Gastroesophageal sphincter (tissue), 4 donors: Measurements from ENCODE around the gene PDZD11. TPM values are rescaled to one million over a fixed set of nuclear protein-coding genes. Genes with fewer than 3 reads are reported as not detected.

ENCODE experiments used
- ATAC-seq: fragments of 150-250 bp; one replicate; pipeline ENCODE4 v1.9.1; 2016; ENCODE audit warnings: mild to moderate bottlenecking, moderate library complexity
- H3K27ac ChIP-seq, 4 donors: fragments of 200-600 bp; sonication (generic) in 3 of 4; 1 replicate in 3 of 4; 2 replicates in 1 of 4; pipeline ENCODE4 v1.5.1; 2016 to 2019
- H3K27me3 ChIP-seq: fragments of 200-600 bp; sonication (generic); one replicate; pipeline ENCODE4 v1.5.1; 2019
- H3K36me3 ChIP-seq, 2 donors: fragments of 200-600 bp; sonication (generic); one replicate each; pipeline ENCODE4 v1.5.1; 2019; ENCODE audit warnings: control low read depth in 1 of 2
- H3K4me1 ChIP-seq, 3 donors: fragments of 200-600 bp; sonication (generic); 1 replicate in 2 of 3; 2 replicates in 1 of 3; pipeline ENCODE4 v1.5.1; 2016 to 2019; ENCODE audit warnings: control low read depth in 2 of 3
- H3K4me3 ChIP-seq, 2 donors: fragments of 200-600 bp; sonication (generic); one replicate each; pipeline ENCODE4 v1.5.1; 2019; ENCODE audit warnings: mild to moderate bottlenecking in 1 of 2, moderate library complexity in 1 of 2
- H3K9me3 ChIP-seq, 3 donors: fragments of 200-600 bp; sonication (generic); one replicate each; pipeline ENCODE4 v1.5.1; 2017 to 2019; ENCODE audit warnings: control low read depth in 2 of 3
- CTCF ChIP-seq, 4 experiments: fragments of 200-600 bp in 2 of 4; fragments of 450-650 bp in 2 of 4; sonication (generic) in 1 of 4; IDR thresholded peaks; one replicate each; pipeline ENCODE4 v1.5.1; 2017 to 2019; ENCODE audit warnings: antibody characterized with exemption in 4 of 4, mild to moderate bottlenecking in 2 of 4, moderate library complexity in 2 of 4
- EP300 ChIP-seq: sonication (generic); formaldehyde crosslinking; IDR thresholded peaks from one replicate; pipeline ENCODE4 v1.6.1; 2017; ENCODE audit warnings: antibody characterized with exemption, mild to moderate bottlenecking
- POLR2A ChIP-seq, 2 donors: fragments of 450-650 bp; IDR thresholded peaks; one replicate each; pipeline ENCODE4 v1.6.1; 2017; ENCODE audit warnings: antibody characterized with exemption in 2 of 2, mild to moderate bottlenecking in 2 of 2, moderate library complexity in 1 of 2
- POLR2AphosphoS5 ChIP-seq: sonication (generic); formaldehyde crosslinking; IDR thresholded peaks from one replicate; pipeline ENCODE4 v1.6.1; 2017; ENCODE audit warnings: antibody characterized with exemption
- WGBS, 2 donors: methylation state at CpG; one replicate each; pipeline ENCODE4 v1.1.5; 2018; ENCODE audit warnings: low coverage in 1 of 2; 5-methylcytosine and 5-hydroxymethylcytosine counted together
- total RNA-seq, 4 donors: library from RNA; depleted of rRNA; stranded (reverse); fragments of >200 nt; gene quantifications; one replicate each; pipeline ENCODE4 v1.1.0, GENCODE V29; 2016

PDZD11 gene
- total RNA-seq, 4 donors from 2014 or later: 27.7 to 33.5 (median 32.3) TPM

GRCh38 chrX:70301716-70302115, 12.0 kb upstream of the PDZD11 start:
- Histone ChIP-seq H3K27ac (no peak overlapping the region), H3K4me1 (no peaks in the 10 kb centered on the region), H3K27me3 (no peaks in the 10 kb centered on the region), H3K4me3 (no peak overlapping the region), H3K9me3 (no peaks in the 10 kb centered on the region), H3K36me3 (no peaks in the 10 kb centered on the region)
- 7 to 20% methylated on average over 1 to 3 of the region's 3 CpGs for WGBS, 2 donors
- ATAC-seq: no peak
- TF ChIP-seq POLR2A (IDR thresholded peaks at IDR 0.05) (no peak), CTCF (IDR thresholded peaks at IDR 0.05) (no peak), EP300 (no peak), POLR2AphosphoS5 (no peak)

GRCh38 chrX:70293621-70294020, 3.9 kb upstream of the PDZD11 start:
- Histone ChIP-seq H3K27ac (no peak overlapping the region), H3K4me1 (peaks cover 0 to 10% (median 0%) of the 10 kb centered on the region in 3 donors), H3K36me3 (no peaks in the 10 kb centered on the region), H3K9me3 (no peaks in the 10 kb centered on the region), H3K4me3 (no peak overlapping the region), H3K27me3 (no peaks in the 10 kb centered on the region)
- ATAC-seq: no peak
- 67 to 87% methylated on average over 4 to 5 of the region's 5 CpGs for WGBS, 2 donors
- TF ChIP-seq CTCF (IDR thresholded peaks at IDR 0.05) (no peak), POLR2A (IDR thresholded peaks at IDR 0.05) (no peak), POLR2AphosphoS5 (no peak), EP300 (no peak)

- Histone ChIP-seq H3K4me3 (no peak overlapping the region), H3K9me3 (no peaks in the 10 kb centered on the region), H3K27me3 (no peaks in the 10 kb centered on the region), H3K27ac (no peak overlapping the region), H3K4me1 (peaks cover 0 to 10% (median 0%) of the 10 kb centered on the region in 3 donors), H3K36me3 (peaks cover 0 to 6% of the 10 kb centered on the region in 2 donors)
- WGBS, 2 donors: 0% methylated on average over 1 of the region's 1 CpG
- TF ChIP-seq POLR2AphosphoS5 (no peak), CTCF (IDR thresholded peaks at IDR 0.05) (no peak), EP300 (no peak), POLR2A (IDR thresholded peaks at IDR 0.05) (no peak)
- no peak for ATAC-seq
Measured at GRCh38 chrX:70292788-70293187, 3.1 kb upstream of the PDZD11 start.

- no peak for TF ChIP-seq EP300
- TF ChIP-seq POLR2A (IDR thresholded peaks at IDR 0.05): no peak
- no peak for TF ChIP-seq POLR2AphosphoS5
- TF ChIP-seq CTCF (IDR thresholded peaks at IDR 0.05): no peak
- ATAC-seq: no peak
- H3K9me3 ChIP-seq: no peaks in the 10 kb centered on the region
- 40% methylated on average over 10 of the region's 11 CpGs; no CpG with 5 or more reads in 1 of the 2 donors for WGBS, 2 donors
- peak overlapping the region; percentile 35 to 76 (median 71) for H3K27ac ChIP-seq
- H3K4me1 ChIP-seq: peaks cover 0 to 10% (median 0%) of the 10 kb centered on the region in 3 donors
- H3K4me3 ChIP-seq: peak overlapping the region; percentile 54 to 55
- peaks cover 0 to 33% of the 10 kb centered on the region in 2 donors for H3K36me3 ChIP-seq
- H3K27me3 ChIP-seq: no peaks in the 10 kb centered on the region
Measured at GRCh38 chrX:70289168-70289792, 447 bp downstream of the PDZD11 start.

- no peaks in the 10 kb centered on the region for H3K9me3 ChIP-seq
Measured at GRCh38 chrX:70281951-70282350, 7.8 kb downstream of the PDZD11 start, which contains the start of gene RAB41. Gene RAB41 (plus strand): TSS chrX:70282172. CDS start chrX:70282218, 46 bp downstream.

More at GRCh38 chrX:70281951-70282350, 7.8 kb downstream of the PDZD11 start, which contains the start of gene RAB41:
- WGBS, 2 donors: 100% methylated on average over 1 of the region's 21 CpGs; no CpG with 5 or more reads in 1 of the 2 donors
- Histone ChIP-seq H3K4me1 (no peaks in the 10 kb centered on the region), H3K36me3 (peaks cover 0 to 24% of the 10 kb centered on the region in 2 donors), H3K27me3 (no peaks in the 10 kb centered on the region), H3K4me3 (no peak within 1 kb of the TSS), H3K27ac (no peak within 1 kb of the TSS)
- TF ChIP-seq CTCF (IDR thresholded peaks at IDR 0.05) (no peak), POLR2AphosphoS5 (no peak), POLR2A (IDR thresholded peaks at IDR 0.05) (no peak), EP300 (no peak)
- no peak for ATAC-seq
